Measurements from ENCODE around the gene SENP1.
"Not testable (repeated sequence)": the region's sequence is repeated elsewhere in the genome, so short reads cannot be mapped to it uniquely, and the experiment has no call there.

The SENP1 gene

GRCh38 chr12:48105867-48106680 is at the start of gene SENP1:
Gene SENP1 (minus strand): TSS chr12:48106079. CDS start chr12:48101472, 4,607 bp downstream.
- FAIRE-seq (peak; percentile 91), DNase-seq (ENCODE audit: extremely low spot score, insufficient read length, low read depth) (peak; percentile 73)

DNA sequence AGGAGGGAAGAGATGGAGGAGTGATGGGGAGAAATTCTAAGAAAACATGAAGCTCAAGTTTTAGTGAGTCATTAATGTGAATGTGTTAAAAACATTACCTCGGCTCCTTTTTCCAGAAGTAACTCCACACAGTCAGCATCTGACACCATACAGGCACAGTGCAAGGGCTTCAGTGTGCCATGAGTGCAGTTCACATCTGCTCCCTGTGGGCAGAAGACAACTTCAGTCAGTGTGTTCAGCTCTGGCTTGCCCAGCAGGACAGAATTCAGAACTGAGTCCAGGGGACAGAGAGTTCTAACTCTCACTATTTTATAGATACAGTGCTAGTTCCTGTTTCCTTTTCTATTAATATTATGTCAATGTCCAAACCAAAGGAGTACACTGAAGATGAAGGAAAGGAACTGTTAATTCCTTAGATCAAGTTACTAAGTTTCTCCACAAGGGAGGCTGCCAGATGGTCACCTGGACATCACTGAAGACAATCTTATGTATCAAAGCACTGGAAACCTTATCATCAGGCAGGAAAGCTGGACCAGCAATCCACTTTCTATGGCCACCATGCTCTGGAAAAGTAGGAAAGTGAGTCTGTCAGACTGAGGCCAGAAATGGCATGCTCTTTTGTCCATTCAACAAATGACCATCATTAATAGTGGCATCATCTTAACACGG is 45.4 kb upstream of the SENP1 start:
- DNase-seq (ENCODE audit: extremely low spot score, insufficient read length, low read depth) (no peak), FAIRE-seq (no peak)

DNA sequence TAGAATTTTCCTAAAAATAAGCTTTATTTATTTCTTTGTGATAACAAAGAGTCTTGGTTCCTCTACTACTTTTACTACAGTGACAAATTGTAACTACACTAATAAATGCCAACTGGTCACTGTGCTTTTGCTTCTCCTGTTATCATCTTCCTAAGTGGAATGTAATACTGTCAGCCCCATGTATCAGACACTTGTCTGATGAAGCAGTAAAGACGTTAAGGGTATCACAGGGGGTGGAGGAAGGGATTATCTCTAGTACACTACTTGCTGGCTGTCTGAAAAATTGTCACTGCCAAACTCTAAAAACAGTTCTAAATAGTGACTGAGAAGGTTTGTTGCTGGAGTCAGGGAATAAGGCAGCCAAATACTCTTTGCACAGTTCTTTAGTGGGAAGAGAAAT is 40.1 kb upstream of the SENP1 start:
- DNase-seq (ENCODE audit: extremely low spot score, insufficient read length, low read depth) (no peak), FAIRE-seq (no peak)

DNA sequence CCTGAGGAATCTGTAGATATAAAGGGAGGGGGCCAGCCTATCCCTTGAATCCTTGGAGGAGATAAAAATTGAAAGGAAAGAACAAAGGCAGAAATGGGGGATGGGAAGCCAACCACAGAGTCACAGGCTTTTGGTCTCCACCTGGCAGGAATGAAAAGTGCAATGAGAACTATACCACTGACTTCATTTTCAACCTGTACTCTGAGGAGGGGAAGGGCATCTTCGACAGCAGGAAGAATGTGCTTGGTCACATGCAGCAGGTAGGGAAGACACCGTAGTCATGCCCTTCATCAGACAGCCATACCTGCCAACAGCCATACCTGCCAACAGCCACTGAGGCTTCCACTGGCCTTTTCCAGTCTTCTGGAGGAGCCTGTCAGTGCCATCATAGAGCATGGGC is 38.0 kb upstream of the SENP1 start:
- DNase-seq (ENCODE audit: extremely low spot score, insufficient read length, low read depth) (no peak), FAIRE-seq (no peak)

DNA sequence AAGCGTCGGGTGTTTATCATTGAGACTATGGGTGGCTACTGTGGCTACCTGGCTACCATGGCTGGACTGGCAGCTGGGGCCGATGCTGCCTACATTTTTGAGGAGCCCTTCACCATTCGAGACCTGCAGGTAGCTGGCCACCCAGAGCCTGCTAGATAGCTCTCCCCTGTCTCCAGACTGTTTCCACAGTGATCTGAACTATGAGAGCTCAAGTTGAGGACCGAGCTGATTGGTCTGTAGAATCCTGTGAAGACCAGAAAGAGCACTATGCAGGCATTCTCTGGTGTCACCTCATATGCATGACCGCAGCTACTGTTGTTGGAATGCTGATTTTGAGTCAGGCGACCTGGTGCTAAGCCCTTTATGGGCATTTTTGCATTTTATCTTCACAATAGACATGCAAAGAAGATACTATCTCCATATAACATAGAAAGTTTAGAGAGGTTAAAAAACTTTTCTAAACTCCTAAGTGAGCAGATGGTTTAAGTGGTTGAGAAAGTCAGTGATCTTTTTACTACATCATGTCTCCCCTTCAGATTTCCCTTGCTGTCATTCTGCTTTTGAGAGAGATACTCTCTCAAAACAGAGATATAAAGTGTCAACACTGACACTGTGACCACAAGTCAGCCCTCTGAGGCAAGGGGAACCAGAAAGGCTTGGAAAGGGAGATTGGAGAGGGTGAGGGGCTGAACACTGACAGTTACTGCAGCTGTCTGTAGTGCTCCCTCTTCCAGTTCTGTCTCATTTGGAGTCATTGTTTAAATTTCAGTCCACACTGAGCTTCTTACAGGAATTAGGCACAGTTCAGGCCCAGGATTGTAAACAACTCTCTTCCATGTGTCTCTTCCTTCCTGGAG is 37.2 kb upstream of the SENP1 start:
- no peak for DNase-seq (ENCODE audit: extremely low spot score, insufficient read length, low read depth)
- no peak for FAIRE-seq

DNA sequence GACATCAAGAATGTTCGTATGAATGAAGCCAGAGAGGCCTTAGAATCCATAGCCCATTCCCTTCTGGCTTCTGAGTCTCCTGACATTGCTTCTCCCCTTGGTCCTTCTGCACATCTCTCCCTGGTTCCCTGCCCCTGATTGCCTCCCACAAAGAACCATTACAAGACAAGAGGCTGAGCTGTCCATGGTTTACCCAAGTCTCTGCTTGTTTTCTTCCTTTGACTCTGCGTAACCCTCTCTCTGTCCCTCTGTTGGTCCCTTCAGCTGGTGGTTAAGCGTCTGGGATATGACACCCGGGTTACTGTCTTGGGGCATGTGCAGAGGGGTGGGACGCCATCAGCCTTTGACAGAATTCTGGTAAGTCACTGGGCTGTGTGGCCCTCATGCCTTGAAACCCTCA is 29.1 kb upstream of the SENP1 start:
- no peak for FAIRE-seq
- DNase-seq (ENCODE audit: extremely low spot score, insufficient read length, low read depth), result no peak

DNA sequence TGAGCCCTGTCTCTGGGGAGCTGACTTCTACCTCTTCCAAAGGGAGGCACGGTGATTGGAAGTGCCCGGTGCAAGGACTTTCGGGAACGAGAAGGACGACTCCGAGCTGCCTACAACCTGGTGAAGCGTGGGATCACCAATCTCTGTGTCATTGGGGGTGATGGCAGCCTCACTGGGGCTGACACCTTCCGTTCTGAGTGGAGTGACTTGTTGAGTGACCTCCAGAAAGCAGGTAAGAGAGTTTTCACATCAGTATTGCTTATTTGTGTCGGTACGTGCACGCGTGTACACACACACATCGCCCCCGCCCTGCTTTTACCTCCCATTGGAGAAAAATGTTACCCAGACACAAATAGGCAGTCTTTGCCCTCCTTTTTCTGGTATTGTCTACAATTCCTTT is 26.9 kb upstream of the SENP1 start:
- no peak for DNase-seq (ENCODE audit: extremely low spot score, insufficient read length, low read depth)
- FAIRE-seq, result no peak

DNA sequence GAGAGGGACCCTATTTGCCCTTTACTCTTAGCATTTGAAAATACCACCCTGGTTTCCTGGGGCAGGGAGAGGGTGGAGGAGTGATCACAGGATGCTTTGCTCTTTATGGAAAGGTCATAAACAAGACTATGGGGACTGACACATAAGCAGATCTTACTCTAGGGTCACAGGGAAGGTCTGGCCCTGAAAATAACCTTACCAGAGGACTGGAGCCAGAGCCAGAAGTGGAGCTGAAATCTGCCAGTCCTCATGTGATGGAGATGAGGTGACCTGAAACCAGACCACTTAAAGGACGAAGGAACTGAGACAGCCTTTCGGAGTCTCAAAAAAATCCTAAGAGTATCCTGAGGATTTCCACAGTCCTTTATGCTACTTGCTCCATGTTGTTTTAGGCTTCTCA is 25.6 kb upstream of the SENP1 start:
- FAIRE-seq, result no peak
- DNase-seq (ENCODE audit: extremely low spot score, insufficient read length, low read depth), result no peak

GRCh38 chr12:48129376-48129775 is 23.5 kb upstream of the SENP1 start:
- DNase-seq (ENCODE audit: extremely low spot score, insufficient read length, low read depth) (no peak), FAIRE-seq (no peak)

- FAIRE-seq (no peak), DNase-seq (ENCODE audit: extremely low spot score, insufficient read length, low read depth) (no peak)
Measured at GRCh38 chr12:48128800-48129199, 22.9 kb upstream of the SENP1 start.

DNA sequence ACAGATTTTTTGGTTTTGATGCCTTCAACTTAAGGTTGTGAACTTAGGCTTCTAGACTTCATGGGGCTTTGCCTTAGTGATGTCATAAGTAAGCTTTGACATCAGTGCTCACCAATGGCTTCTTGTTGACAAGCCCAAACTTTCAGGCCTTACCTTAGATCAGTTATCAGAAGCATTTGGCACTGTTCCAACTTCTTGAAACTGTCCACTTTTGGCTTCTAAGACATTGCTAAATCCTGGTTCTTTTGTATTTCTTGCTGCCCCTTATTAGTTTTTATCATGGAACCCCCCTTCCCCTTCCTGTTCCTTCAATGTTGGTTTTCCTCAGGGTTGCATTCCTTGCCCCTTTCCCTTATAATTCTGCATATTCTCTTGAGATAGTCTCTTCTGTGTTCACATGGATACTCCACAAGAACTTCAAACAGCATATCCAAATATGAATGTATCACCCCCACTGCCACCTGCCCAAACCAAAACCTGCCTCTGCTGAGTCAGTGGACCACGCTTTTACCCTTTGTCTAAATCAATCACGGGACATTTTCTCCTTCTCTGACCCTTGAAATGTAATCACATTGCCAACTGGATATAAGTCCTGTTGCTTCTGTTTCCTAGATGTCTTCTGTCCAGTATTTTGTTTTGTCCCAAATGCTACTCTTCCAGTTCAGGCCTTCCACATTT is 21.2 kb upstream of the SENP1 start:
- DNase-seq (ENCODE audit: extremely low spot score, insufficient read length, low read depth), result no peak
- no peak for FAIRE-seq

DNA sequence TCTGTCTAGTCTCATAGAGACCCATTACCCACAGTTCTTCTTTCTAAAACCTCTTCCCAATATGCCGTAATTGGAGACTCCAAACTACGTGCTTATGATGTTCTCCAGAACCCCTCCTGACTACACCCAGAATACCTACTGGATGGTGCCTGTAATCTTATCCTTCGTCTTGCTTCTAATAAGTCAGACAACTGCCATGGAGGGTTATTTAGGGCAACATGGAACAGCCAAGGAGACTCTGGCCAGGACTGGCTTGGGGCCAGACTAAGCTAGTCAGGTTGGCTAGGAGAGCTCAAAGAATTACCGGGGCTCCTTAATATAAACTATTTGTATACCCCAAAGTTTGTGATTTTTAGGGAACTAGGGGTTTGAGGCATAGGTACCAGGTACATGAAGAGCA is 20.1 kb upstream of the SENP1 start:
- FAIRE-seq (no peak), DNase-seq (ENCODE audit: extremely low spot score, insufficient read length, low read depth) (no peak)

- FAIRE-seq; DNase-seq (ENCODE audit: extremely low spot score, insufficient read length, low read depth): not testable (repeated sequence)
Measured at GRCh38 chr12:48125542-48125941, 19.7 kb upstream of the SENP1 start.

DNA sequence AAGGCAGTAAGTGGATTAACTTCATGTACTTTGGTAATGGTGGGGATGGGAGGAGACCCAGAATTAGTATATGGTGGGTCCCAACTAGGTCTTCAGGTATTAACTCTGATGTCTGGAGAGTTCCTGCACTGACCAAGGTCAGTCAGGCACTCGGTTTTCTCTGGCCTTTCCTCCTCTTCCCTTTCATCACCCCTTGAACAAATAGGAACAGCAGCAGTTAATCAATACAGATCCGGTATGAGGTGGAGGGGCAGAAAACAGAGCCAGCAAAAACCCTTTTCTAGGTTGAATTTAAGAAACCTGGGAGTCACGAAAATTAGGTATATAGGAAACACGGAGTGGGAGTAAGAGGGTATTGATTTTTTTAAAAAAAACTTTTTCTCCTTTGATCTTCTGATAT is 17.3 kb upstream of the SENP1 start:
- DNase-seq (ENCODE audit: extremely low spot score, insufficient read length, low read depth) (no peak), FAIRE-seq (no peak)

DNA sequence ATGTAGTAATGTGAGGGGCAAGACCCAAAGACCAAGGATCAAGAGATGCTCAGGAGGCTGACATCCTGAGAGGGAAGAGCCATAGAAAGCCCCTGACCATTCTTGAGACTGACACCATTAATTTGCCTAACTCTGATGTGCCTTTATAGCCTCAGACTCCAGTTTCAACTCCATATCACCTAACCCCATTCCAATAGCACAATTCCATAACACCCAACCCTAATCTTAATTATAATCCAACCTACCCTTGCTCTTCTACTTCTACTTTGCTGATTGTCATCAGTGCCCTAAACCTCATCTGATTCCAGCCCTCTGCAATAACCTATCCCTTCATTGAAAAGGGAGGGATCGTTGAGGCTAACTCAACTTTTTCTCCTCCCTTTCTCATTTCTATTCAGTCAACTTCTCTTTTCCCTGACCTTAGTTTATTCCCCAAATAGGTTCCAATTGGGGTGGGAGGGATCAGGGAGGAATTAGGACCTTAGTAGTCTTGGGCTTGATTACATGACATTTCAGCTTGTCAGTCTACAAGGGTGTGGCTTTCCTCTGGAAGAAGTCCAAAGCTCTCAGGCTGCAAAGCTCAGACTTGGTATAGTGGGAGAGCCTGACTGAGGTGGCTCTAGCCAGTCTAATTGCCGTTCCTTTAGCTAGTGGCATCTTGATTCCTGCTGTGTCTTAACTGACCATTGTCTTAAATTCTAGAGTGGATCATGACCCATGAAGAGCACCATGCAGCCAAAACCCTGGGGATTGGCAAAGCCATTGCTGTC is 16.4 kb upstream of the SENP1 start:
- no peak for DNase-seq (ENCODE audit: extremely low spot score, insufficient read length, low read depth)

GRCh38 chr12:48121522-48121921 is 15.6 kb upstream of the SENP1 start:
- DNase-seq (ENCODE audit: extremely low spot score, insufficient read length, low read depth) (no peak), FAIRE-seq (no peak)

More for the DNA sequence above, 16.4 kb upstream of the SENP1 start:
- FAIRE-seq, result no peak

DNA sequence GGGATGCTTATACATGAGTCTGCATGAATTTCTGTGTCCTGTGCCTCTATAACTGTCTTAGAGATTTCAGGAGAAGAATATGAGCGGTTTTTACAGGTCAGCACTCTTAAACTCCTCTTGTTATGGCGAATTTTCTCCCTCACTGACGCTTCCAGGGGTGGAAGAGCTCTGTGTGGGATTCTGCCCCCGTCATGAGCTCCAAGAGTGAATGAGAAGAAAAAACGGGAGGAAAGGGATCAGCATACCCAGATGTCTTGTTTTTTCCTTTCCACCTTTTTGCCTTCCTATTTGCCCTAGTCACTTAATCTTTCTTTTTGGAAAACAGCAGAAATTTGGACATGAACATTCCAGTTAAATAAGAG is 13.9 kb upstream of the SENP1 start:
- FAIRE-seq, result no peak
- no peak for DNase-seq (ENCODE audit: extremely low spot score, insufficient read length, low read depth)

DNA sequence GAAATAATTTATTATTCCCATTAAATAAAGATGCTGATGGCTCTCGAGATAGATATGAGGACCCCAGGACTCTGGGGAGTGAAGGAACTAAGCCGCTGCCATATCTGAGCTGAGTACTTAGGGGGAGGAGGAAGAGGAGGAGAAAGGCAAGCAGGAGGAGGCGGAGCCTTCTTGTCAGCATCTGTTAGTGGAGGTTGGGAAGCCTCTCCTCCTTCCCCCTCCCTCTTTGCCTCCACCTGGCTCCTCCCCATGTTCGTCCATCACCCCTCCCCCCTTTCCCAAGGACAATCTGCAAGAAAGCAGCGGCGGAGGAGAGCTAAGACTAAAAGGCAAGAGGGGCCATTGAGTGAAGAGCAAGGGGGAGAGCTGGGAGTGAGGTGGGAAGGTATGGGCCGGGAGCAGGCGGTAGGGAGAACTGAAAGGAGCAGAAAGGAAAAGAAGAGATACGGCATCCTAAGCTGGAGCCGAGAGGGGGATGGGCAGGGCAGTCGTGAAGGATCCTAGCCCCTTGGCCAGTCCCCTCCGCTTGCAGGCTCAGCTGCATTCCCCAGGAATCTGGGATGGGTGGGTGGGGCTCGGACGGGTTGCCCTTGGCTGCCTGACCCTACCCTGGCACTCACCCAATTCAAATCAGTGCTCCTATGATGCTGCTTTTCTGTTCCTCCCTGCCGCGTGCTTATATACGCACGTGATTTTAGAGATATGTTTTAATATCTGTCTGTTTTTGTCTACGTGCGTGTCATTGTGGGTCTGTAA is 13.4 kb upstream of the SENP1 start, which contains the start of gene PFKM:
Gene PFKM (plus strand): TSS at position 287 of the 756 bp plus-strand sequence. CDS start 3,411 bp downstream, outside the sequence.
- peak; percentile 98 for FAIRE-seq

More for the DNA sequence above, 13.4 kb upstream of the SENP1 start, which contains the start of gene PFKM:
- peak; percentile 72 for DNase-seq (ENCODE audit: extremely low spot score, insufficient read length, low read depth)

Data from GM18507 (cell line).